ENCODE data around the gene PRKCA. TPM values are rescaled to one million over a fixed set of nuclear protein-coding genes. Genes with fewer than 3 reads are reported as not detected.

Gene PRKCA
- total RNA-seq, 6 experiments from 2014 or later, result 81.2 to 106 (median 92.9) TPM

- no peak for TF ChIP-seq CTCF (IDR thresholded peaks at IDR 0.05)
- Mint-ChIP-seq H3K4me1 (ENCODE audit: low read depth) (no peaks in the 10 kb centered on the region), H3K27me3 (ENCODE audit: insufficient read depth) (peaks cover 30% of the 10 kb centered on the region), H3K27ac (no peak overlapping the region), H3K4me3 (no peak overlapping the region), H3K9me3 (no peaks in the 10 kb centered on the region), H3K36me3 (ENCODE audit: low read depth) (no peaks in the 10 kb centered on the region)
- DNase-seq, result no peak
These were observed 537.2 kb downstream of the PRKCA start for GRCh38 chr17:66839616-66840015.

GRCh38 chr17:66840061-66840460, 537.6 kb downstream of the PRKCA start:
- H3K36me3 Mint-ChIP-seq (ENCODE audit: low read depth), result no peaks in the 10 kb centered on the region
- no peak for DNase-seq
- H3K9me3 Mint-ChIP-seq, result no peaks in the 10 kb centered on the region
- H3K4me1 Mint-ChIP-seq (ENCODE audit: low read depth), result no peaks in the 10 kb centered on the region
- H3K27ac Mint-ChIP-seq, result no peak overlapping the region
- H3K27me3 Mint-ChIP-seq (ENCODE audit: insufficient read depth), result peaks cover 32% of the 10 kb centered on the region
- no peak for TF ChIP-seq CTCF (IDR thresholded peaks at IDR 0.05)
- H3K4me3 Mint-ChIP-seq, result no peak overlapping the region

GRCh38 chr17:66841328-66841727, 538.9 kb downstream of the PRKCA start:
- no peak for TF ChIP-seq CTCF (IDR thresholded peaks at IDR 0.05)
- Mint-ChIP-seq H3K36me3 (ENCODE audit: low read depth) (no peaks in the 10 kb centered on the region), H3K4me3 (no peak overlapping the region), H3K4me1 (ENCODE audit: low read depth) (no peaks in the 10 kb centered on the region), H3K9me3 (no peaks in the 10 kb centered on the region), H3K27me3 (ENCODE audit: insufficient read depth) (peaks cover 30% of the 10 kb centered on the region), H3K27ac (no peak overlapping the region)
- no peak for DNase-seq

GRCh38 chr17:66841744-66842143, 539.3 kb downstream of the PRKCA start:
- no peak overlapping the region for H3K4me3 Mint-ChIP-seq
- H3K36me3 Mint-ChIP-seq (ENCODE audit: low read depth), result no peaks in the 10 kb centered on the region
- TF ChIP-seq CTCF (IDR thresholded peaks at IDR 0.05), result no peak
- no peak for DNase-seq
- no peaks in the 10 kb centered on the region for H3K4me1 Mint-ChIP-seq (ENCODE audit: low read depth)
- H3K27me3 Mint-ChIP-seq (ENCODE audit: insufficient read depth), result peaks cover 27% of the 10 kb centered on the region
- H3K27ac Mint-ChIP-seq, result no peak overlapping the region
- no peaks in the 10 kb centered on the region for H3K9me3 Mint-ChIP-seq

DNA sequence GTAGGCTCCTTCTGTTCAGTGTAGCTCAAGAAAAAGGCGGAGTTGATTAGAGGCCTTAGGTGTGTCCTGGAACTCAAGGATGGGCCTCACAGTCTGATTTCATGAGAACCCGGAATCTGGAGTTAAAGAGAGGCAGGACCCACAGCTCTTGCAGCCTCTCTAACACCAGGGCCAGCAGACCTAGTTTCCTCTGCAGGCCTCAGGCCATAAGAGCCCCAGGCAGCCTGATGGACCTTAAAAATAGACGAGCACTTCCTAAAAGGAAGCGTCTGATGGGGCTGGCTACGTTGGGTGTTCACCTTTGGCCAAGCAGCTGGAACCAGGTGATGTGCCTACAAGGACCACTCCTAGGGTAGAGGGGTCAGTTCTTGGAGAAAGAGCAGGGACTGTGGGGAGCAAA, 540.1 kb downstream of the PRKCA start:
- H3K27ac Mint-ChIP-seq, result no peak overlapping the region
- TF ChIP-seq CTCF (IDR thresholded peaks at IDR 0.05), result no peak
- H3K9me3 Mint-ChIP-seq, result no peaks in the 10 kb centered on the region
- DNase-seq, result no peak
- H3K4me3 Mint-ChIP-seq, result no peak overlapping the region
- no peaks in the 10 kb centered on the region for H3K36me3 Mint-ChIP-seq (ENCODE audit: low read depth)
- H3K27me3 Mint-ChIP-seq (ENCODE audit: insufficient read depth), result peaks cover 25% of the 10 kb centered on the region
- no peaks in the 10 kb centered on the region for H3K4me1 Mint-ChIP-seq (ENCODE audit: low read depth)

DNA sequence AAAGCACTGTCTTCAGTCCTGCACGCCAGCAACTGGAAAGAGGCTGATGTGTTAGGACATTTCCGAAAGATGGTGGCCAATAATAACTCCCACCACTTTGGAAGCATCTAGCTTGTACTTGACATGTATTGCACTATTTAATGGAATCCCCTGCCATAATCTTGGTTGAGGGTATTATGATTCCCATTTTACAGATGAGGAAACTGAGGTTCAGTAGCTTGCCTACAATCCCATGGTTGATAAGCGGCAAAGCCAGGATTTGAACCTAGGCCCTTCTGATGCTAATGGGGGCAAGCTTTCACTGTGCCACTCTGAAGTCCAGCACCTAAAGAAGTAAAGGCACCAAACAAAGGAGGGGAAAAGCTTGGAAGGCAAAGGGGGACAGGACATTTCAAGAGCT, 540.5 kb downstream of the PRKCA start:
- Mint-ChIP-seq H3K27ac (no peak overlapping the region), H3K4me1 (ENCODE audit: low read depth) (no peaks in the 10 kb centered on the region), H3K36me3 (ENCODE audit: low read depth) (no peaks in the 10 kb centered on the region), H3K27me3 (ENCODE audit: insufficient read depth) (peaks cover 20% of the 10 kb centered on the region), H3K9me3 (no peaks in the 10 kb centered on the region), H3K4me3 (no peak overlapping the region)
- DNase-seq, result no peak
- no peak for TF ChIP-seq CTCF (IDR thresholded peaks at IDR 0.05)

All from HFFc6 (cell line).